GM12865 (cell line): Measurements from ENCODE around the gene PFDN6.
"Not testable (repeated sequence)": the region's sequence is repeated elsewhere in the genome, so short reads cannot be mapped to it uniquely, and the experiment has no call there.

Source experiments
- DNase-seq: peaks from one replicate; pipeline ENCODE4 v3.0.0; 2010; ENCODE audit warnings: low read depth
- H3K4me3 ChIP-seq: 2 replicates; pipeline ENCODE4 v1.5.1; 2011; ENCODE audit warnings: mild to moderate bottlenecking, low read depth, low read length, control low read depth
- TF ChIP-seq, protein P1 (sequence below): IDR thresholded peaks from 2 replicates; pipeline ENCODE4 v1.5.1; 2011; ENCODE audit warnings: low read length, control low read depth, low read depth, inconsistent platforms; ENCODE audit not compliant: insufficient read depth; ENCODE audit errors: missing control alignments

The PFDN6 gene

DNA sequence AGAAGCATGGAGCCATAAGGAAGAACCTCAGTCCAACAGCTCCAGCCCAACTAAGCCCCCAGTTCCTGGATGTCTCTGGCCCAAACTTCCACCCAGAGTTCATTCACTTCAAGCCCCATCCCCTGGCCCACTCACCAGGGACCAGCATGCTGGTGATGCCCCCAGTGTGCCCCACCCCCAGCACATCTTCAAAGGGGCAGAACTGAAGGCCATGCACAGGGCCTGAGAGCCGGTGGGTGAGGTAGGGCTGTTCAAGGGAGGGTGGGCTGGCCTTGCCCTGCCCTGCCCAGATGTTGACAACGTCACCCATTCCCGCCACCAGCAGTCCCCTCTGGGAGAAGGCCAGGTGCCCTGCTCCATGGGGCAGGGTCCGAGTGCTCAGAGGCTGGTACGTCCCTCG, 8.9 kb upstream of the PFDN6 start:
- no peak overlapping the region for H3K4me3 ChIP-seq
- TF ChIP-seq, protein P1, sequence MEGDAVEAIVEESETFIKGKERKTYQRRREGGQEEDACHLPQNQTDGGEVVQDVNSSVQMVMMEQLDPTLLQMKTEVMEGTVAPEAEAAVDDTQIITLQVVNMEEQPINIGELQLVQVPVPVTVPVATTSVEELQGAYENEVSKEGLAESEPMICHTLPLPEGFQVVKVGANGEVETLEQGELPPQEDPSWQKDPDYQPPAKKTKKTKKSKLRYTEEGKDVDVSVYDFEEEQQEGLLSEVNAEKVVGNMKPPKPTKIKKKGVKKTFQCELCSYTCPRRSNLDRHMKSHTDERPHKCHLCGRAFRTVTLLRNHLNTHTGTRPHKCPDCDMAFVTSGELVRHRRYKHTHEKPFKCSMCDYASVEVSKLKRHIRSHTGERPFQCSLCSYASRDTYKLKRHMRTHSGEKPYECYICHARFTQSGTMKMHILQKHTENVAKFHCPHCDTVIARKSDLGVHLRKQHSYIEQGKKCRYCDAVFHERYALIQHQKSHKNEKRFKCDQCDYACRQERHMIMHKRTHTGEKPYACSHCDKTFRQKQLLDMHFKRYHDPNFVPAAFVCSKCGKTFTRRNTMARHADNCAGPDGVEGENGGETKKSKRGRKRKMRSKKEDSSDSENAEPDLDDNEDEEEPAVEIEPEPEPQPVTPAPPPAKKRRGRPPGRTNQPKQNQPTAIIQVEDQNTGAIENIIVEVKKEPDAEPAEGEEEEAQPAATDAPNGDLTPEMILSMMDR, result no peak
- DNase-seq, result no peak

DNA sequence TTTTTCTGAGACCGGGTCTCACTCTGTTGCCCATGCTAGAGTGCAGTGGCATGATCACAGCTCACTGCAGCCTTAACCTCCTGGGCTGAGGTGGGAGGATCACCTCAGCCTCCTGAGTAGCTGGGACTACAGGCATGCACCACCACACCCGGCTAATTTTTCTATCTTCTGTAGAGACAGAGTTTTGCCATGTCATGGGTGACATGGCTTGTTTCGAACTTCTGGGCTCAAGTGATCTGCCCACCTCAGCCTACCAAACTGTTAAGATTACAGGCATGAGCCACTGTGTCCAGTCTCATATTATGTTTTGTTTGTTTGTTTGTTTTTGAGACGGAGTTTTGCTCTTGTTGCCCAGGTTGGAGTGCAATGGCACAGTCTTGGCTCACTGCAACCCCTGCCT, 4.2 kb upstream of the PFDN6 start:
- not testable (repeated sequence) for H3K4me3 ChIP-seq, DNase-seq

DNA sequence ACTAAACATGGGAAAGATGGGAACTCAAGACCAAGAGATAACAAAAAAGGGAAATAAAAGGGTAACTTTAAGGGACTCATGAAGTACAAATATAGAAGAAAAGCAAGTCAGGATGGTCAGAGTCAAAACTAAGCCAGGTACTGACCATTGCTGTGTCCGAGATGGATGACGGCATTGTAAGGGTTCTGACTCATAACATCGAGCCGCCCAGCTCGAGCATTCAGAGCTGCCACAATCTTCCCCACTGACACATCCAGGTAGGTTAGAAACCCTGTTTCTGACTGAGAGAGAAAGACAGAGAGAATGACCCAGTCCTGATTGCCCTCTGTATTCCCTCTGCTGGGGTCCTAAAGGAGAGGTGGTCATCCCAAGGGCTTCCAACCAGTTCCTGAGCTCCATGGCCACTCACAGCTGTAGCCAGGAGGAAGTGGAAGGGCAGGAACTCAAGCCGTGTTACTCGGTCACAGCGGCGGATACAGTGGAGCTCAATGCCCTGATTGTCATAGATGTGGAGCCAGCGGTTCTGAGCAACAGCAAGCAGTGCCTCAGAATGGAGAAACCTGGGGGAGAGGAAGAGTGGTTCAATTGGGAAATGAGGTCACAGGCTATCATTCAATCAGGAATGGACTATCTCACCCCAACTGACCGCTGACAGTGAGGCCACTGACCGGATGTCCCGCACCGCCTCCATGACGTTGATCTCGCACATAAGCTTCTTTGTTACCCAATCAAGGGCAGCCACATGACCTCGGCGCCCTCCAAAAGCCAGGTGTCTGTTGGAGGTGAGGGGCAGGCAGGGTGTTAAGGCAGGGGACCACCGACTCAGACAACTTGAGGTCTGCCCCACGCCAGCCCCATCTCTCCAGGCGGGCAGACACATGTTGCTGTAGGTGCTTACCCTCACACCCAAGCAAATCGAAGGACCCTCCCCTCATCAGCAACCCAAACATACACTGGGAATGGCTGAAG, 2.2 kb upstream of the PFDN6 start:
- H3K4me3 ChIP-seq, result no peak overlapping the region
- TF ChIP-seq, protein P1, result no peak
- DNase-seq, result no peak

DNA sequence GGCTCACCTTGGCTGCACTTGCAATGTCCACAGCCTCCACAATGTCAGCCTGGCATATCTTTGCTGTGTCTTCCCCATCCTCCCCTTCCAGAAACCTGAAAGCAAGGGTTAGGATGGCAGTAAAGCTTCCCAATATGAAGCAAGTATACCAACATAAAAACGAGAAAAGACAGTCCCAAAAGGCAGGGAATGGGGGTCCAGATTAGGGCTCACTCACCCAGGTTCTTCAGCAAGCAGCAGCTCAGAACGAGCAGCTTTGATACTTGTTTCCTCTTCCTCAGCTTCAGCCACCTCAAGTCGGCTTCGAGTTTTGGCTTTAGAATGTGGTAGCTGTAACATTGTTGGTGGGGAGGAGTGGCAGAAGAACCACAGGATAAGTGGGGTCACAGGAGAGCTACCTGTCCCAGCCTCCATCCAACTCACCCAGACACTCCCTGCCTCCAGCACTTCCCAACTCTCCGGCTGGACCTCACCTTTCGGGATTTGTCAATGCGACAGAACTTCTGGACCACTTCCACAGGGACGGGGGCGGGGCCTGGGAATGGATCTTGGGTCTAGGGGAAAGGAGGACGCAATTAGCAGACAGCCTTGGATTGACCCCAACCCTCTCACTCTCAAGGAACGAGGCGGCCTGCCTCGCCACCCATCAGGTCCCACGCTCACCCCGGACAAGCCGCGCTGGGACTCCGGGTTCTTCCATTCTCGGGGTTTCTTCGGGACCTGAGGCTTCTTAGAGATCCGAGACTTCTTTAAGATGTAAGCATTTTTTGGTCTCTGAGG, 1.1 kb upstream of the PFDN6 start:
- TF ChIP-seq, protein P1, result no peak
- peak overlapping the region; percentile 79 for H3K4me3 ChIP-seq
- DNase-seq, result no peak

DNA sequence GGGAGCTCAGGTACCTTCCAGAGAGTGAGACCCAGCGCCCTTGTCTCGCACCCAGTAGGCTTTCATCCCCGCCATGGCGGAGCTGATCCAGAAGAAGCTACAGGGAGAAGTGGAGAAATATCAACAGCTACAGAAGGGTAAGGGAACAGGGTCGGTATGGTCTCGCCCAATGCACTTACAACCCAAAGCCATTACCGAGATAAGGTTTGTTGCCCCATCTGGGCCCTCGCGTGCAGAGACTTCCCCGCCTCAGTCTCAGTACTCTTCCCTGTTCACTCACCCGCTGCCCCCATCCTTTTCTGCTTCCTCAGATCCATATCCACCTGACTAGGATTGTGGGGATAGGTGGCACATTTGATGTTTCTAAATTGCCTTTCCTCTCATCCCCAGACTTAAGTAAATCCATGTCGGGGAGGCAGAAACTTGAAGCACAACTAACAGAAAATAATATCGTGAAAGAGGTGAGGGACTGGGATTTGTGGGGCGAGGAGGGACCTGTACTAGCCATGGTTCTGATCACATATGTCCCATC, 449 bp downstream of the PFDN6 start:
- TF ChIP-seq, protein P1, result no peak
- no peak for DNase-seq
- H3K4me3 ChIP-seq, result peak overlapping the region; percentile 79

DNA sequence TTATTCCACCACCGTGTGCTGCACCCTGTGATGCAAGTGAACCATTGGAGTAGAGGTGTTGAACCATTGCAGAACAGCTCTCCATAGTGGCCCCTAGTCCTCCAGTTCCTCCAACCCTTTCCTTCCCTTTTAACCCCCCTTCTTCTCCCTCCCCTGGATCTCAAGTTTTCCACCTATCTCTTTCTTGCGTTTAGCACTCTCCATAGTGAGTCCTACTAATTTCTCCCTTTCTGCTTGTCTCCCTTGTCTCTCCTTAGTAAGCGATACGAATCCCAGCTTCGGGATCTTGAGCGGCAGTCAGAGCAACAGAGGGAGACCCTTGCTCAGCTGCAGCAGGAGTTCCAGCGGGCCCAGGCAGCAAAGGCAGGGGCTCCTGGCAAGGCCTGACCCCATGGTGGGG, 1.1 kb downstream of the PFDN6 start:
- DNase-seq, result no peak
- TF ChIP-seq, protein P1, result no peak
- peak overlapping the region; percentile 79 for H3K4me3 ChIP-seq
